D721Med (cell line): ENCODE data around the gene TUBGCP6.

ENCODE experiments used
- DNase-seq: peaks from one replicate; pipeline ENCODE4 v3.0.0; 2011; ENCODE audit warnings: low spot score; ENCODE audit not compliant: insufficient read length
- FAIRE-seq: peaks from 2 replicates; lab custom pipeline; 2011; peaks lifted over from hg19 to GRCh38; lab: Jason Lieb, UNC
- TF ChIP-seq, protein P1 (sequence below): IDR thresholded peaks from 2 replicates; pipeline ENCODE4 v1.5.1; 2012; ENCODE audit warnings: mild to moderate bottlenecking, control low read depth; ENCODE audit not compliant: insufficient read depth; ENCODE audit errors: missing control alignments

TUBGCP6 gene

DNA sequence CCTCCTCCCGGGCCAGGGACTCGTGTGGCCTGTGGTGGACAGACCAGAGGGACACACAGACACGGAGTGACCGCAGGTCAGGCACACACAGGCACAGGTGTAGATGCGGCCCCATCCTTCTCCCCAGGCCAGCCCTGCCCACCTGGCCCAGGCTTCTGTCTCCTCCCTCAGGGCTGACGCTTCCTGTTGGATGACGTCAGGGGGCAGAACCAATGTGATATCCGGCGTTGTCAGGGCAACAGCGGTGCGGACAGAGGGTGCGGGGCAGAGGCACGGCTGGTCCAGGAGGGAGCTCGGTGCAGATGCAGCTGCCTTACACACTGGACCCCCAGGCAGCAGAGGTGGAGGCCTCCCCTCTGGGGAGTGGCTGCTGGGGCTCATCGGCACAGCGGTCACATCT is 2.9 kb upstream of the TUBGCP6 start:
- FAIRE-seq: no peak

GRCh38 chr22:50246242-50247175 is 1.7 kb upstream of the TUBGCP6 start:
- TF ChIP-seq, protein P1, sequence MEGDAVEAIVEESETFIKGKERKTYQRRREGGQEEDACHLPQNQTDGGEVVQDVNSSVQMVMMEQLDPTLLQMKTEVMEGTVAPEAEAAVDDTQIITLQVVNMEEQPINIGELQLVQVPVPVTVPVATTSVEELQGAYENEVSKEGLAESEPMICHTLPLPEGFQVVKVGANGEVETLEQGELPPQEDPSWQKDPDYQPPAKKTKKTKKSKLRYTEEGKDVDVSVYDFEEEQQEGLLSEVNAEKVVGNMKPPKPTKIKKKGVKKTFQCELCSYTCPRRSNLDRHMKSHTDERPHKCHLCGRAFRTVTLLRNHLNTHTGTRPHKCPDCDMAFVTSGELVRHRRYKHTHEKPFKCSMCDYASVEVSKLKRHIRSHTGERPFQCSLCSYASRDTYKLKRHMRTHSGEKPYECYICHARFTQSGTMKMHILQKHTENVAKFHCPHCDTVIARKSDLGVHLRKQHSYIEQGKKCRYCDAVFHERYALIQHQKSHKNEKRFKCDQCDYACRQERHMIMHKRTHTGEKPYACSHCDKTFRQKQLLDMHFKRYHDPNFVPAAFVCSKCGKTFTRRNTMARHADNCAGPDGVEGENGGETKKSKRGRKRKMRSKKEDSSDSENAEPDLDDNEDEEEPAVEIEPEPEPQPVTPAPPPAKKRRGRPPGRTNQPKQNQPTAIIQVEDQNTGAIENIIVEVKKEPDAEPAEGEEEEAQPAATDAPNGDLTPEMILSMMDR: no peak
- FAIRE-seq (no peak), DNase-seq (no peak)

More for the DNA sequence above, 2.9 kb upstream of the TUBGCP6 start:
- no peak for DNase-seq
- TF ChIP-seq, protein P1: no peak

DNA sequence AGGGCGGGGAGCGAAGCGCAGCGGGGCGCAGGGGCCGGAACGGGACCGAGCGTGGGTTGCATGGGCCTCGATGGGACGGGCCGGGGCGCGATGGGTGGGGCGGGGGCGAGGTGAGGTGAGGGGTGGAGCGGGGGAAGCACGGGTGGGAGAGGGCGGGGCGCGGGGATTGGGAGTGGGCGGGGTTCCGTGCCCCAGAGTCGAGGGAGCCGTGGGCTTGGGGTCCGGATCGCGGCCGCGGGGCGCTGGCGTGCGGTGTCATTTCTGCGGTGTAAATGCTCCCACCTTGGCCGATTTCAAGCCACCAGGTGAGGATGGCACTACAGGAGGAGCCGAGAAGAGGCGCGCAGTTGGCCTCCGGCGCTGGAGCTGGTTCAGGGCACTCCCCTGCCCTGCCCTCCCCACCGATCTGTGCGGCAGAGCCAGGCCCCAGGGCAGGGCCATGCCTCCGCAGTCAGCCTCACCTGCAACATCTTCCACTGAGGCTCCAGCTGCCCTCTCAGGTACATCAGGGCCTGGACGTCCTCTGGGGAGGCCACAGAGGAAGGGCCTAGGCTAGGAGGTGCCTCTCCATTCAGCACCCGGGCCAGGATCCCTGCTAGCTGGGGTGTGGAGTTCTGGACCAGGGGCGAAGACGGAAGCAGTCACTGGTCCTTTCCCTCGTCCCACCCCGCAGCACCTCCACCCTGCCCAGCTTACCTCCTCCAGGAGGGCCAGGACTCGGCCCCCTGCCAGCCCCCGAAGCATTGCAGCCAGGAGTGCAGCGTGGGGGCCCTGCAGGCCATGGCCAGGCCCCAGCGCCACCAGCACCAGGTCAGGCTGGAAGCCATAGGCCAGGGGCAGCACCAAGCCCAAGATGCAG is 620 bp upstream of the TUBGCP6 start:
- TF ChIP-seq, protein P1: no peak
- DNase-seq (no peak), FAIRE-seq (no peak)

DNA sequence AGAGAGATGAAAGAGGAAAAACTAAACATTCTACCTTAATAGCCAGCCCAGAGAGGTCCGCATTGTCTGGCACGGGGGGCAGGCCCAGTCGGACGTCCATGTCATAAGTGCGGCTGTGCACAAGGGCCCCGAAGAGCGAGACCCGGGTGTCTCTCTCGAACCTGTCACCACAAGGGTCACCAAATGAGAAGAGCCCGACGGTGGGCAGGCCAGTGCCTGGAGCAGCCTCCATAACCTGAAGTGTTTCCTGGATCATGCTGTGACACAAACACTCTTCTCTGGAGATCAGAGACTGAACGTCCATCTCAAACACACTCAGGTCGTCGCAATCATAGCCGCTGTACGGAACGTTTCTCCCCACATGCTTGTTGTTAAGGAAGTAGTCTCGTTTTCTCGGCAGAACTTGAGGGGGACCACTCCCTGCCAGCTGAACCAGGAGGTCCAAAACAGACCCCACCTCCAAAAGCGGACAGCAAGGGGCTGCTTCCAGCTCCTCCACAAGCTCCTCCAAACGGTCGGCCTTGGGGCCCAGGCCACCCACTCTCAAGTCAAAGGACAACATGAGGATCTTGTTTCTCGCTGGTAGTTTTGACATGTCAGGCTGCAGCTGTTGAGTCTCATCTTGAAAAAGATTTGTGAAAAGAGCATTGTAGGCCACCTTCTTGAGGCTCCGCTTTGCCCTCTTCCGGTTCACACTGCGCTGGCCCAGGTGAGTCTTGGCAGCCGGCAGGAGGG is 971 bp downstream of the TUBGCP6 start:
- TF ChIP-seq, protein P1: no peak
- FAIRE-seq (no peak), DNase-seq (no peak)

DNA sequence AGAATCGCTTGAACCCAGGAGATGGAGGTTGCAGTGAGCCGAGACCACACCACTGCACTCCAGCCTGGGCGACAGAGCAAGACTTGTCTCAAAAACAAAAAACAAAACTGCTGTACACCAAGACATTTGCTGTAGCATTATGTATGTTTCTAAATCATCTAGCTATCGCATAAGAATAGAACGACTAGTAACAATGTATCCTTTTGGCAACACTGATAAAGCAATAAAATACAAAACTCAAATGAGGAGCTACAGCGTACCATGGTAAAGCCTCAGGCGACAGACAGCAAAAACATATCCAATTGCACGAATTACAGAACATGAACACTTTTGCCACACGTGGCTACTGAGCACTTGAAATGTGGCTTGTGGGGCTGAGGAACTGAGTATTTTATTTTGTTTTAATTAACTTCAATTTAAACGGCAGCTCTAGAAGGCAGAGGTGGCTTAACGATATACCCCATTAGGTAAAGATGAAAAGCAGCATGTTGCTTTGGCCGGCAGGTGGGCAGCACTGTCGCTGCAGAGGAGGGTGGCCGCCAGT is 2.3 kb downstream of the TUBGCP6 start:
- TF ChIP-seq, protein P1: no peak
- FAIRE-seq (no peak), DNase-seq (no peak)

DNA sequence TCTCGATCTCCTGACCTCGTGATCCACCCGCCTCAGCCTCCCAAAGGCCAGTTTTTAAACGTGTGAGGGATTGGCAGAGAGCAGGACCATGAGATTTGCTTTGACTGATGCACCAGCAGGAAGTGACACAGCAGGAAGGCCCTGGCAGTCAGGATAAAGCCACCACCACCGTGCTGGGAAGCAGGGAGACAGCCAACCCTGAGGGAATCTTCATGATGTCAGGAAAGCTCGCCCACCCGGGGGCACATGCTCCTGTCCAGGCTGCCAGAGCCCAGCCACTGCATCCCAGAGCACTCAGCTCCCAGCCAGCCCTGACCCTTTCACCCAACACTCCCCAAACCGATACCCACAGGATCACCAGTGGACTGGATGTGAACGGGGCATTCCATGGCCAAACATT is 6.1 kb downstream of the TUBGCP6 start:
- no peak for DNase-seq
- no peak for FAIRE-seq
- TF ChIP-seq, protein P1: no peak
